Neural progenitor cell (in vitro differentiated cells): ENCODE results near the gene PHC3. TPM values are rescaled to one million over a fixed set of nuclear protein-coding genes. Genes with fewer than 3 reads are reported as not detected.

Experiments used
- DNase-seq: peaks from one replicate; pipeline ENCODE4 v3.0.0-alpha.2; 2016; ENCODE audit warnings: low spot score
- H2AFZ ChIP-seq: fragments of 200-600 bp; sonication (generic); replicated peaks from 2 replicates; pipeline ENCODE4 v1.6.1; 2016; ENCODE audit warnings: antibody characterized with exemption
- H3F3A ChIP-seq: fragments of 200-600 bp; sonication (generic); 2 replicates; pipeline ENCODE4 v1.6.1; 2016; ENCODE audit warnings: antibody characterized with exemption, low read depth
- H3K27ac ChIP-seq: fragments of 200-600 bp; sonication (generic); 2 replicates; pipeline ENCODE4 v1.5.1; 2016; ENCODE audit warnings: mild to moderate bottlenecking
- H3K27me3 ChIP-seq: fragments of 200-600 bp; sonication (generic); 2 replicates; pipeline ENCODE4 v1.6.1; 2016; ENCODE audit warnings: mild to moderate bottlenecking, moderate library complexity
- H3K36me3 ChIP-seq: fragments of 200-600 bp; sonication (generic); 2 replicates; pipeline ENCODE4 v1.5.1; 2016
- H3K4me1 ChIP-seq: fragments of 200-600 bp; sonication (generic); 2 replicates; pipeline ENCODE4 v1.6.1; 2016; ENCODE audit warnings: mixed run types
- H3K4me2 ChIP-seq: fragments of 200-600 bp; sonication (generic); 2 replicates; pipeline ENCODE4 v1.6.1; 2016
- H3K4me3 ChIP-seq: fragments of 200-600 bp; sonication (generic); 2 replicates; pipeline ENCODE4 v1.5.1; 2016
- H3K79me2 ChIP-seq: fragments of 200-600 bp; sonication (generic); 2 replicates; pipeline ENCODE4 v1.6.1; 2016; ENCODE audit warnings: low read depth
- H3K9ac ChIP-seq: fragments of 200-600 bp; sonication (generic); 2 replicates; pipeline ENCODE4 v1.6.1; 2016
- H3K9me3 ChIP-seq: fragments of 200-600 bp; sonication (generic); 2 replicates; pipeline ENCODE4 v1.5.1; 2016; ENCODE audit warnings: low read depth
- H4K20me1 ChIP-seq: fragments of 200-600 bp; sonication (generic); 2 replicates; pipeline ENCODE4 v1.6.1; 2016; ENCODE audit warnings: low read depth
- H3K27ac Mint-ChIP-seq: 3 replicates; pipeline ENCODE4 v1.8.0; 2021; ENCODE audit warnings: mixed read lengths
- H3K27me3 Mint-ChIP-seq: 2 replicates; pipeline ENCODE4 v1.8.0; 2022; ENCODE audit warnings: low read depth, mild to moderate bottlenecking, inconsistent platforms, moderate library complexity, mixed read lengths; ENCODE audit not compliant: insufficient read depth
- H3K36me3 Mint-ChIP-seq: 3 replicates; pipeline ENCODE4 v1.8.0; 2021; ENCODE audit warnings: mixed read lengths
- H3K4me1 Mint-ChIP-seq: 3 replicates; pipeline ENCODE4 v1.8.0; 2021; ENCODE audit warnings: mixed read lengths
- H3K4me3 Mint-ChIP-seq: 3 replicates; pipeline ENCODE4 v1.8.0; 2021; ENCODE audit warnings: mild to moderate bottlenecking, moderate library complexity, mixed read lengths
- H3K9me3 Mint-ChIP-seq: 3 replicates; pipeline ENCODE4 v1.8.0; 2020; ENCODE audit warnings: mixed read lengths
- CTCF ChIP-seq: fragments of 200-600 bp; sonication (generic); IDR thresholded peaks from 2 replicates; pipeline ENCODE4 v1.5.1; 2017; ENCODE audit warnings: antibody characterized with exemption, mild to moderate bottlenecking
- EZH2 ChIP-seq: fragments of 200-600 bp; sonication (generic); IDR thresholded peaks from 2 replicates; pipeline ENCODE4 v1.6.1; 2017; ENCODE audit warnings: antibody characterized with exemption, mild to moderate bottlenecking, moderate library complexity
- EZH2phosphoT487 ChIP-seq: fragments of 200-600 bp; sonication (generic); IDR thresholded peaks from 2 replicates; pipeline ENCODE4 v1.6.1; 2017; ENCODE audit warnings: antibody characterized with exemption
- total RNA-seq: library from RNA; depleted of rRNA; stranded (reverse); fragments of >200 nt; gene quantifications from 2 replicates; pipeline ENCODE4 v1.2.3, GENCODE V29; 2015; ENCODE audit warnings: low replicate concordance

The PHC3 gene
- total RNA-seq, 1 donor from 2014 or later = 27.3 TPM

GRCh38 chr3:170100944-170101343, 80.6 kb downstream of the PHC3 start:
- Histone ChIP-seq H2AFZ (no peak overlapping the region), H3K27me3 (no peaks in the 10 kb centered on the region), H3K4me2 (no peak overlapping the region), H3F3A (no peaks in the 10 kb centered on the region), H3K9ac (no peak overlapping the region), H3K36me3 (peaks cover 39% of the 10 kb centered on the region), H3K4me1 (no peaks in the 10 kb centered on the region), H4K20me1 (no peaks in the 10 kb centered on the region), H3K9me3 (no peaks in the 10 kb centered on the region), H3K79me2 (no peaks in the 10 kb centered on the region), H3K27ac (no peak overlapping the region), H3K4me3 (no peak overlapping the region)
- Mint-ChIP-seq H3K36me3 (peaks cover 15% of the 10 kb centered on the region), H3K4me1 (no peaks in the 10 kb centered on the region), H3K27me3 (no peaks in the 10 kb centered on the region), H3K27ac (no peak overlapping the region), H3K9me3 (no peaks in the 10 kb centered on the region), H3K4me3 (no peak overlapping the region)
- no peak for DNase-seq
- TF ChIP-seq CTCF (no peak), EZH2 (no peak), EZH2phosphoT487 (no peak)

DNA sequence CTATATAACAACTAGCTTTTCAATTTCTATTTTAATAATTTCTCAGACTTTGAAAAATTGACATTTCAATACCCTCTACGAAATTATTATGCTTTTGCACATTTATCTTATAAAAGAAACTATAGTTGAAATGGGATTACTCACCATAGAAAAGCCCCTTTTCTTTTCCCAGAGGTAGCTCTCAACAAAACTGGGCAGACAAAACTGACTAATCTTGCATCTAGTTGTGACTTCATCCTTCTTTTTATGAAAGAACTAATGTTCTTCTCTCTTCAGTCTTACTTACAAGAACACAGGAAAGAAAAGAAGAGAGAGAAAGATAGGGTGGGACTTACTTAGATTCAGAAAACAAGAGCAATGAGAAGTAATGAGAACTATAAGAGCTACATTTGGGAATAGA, 82.8 kb downstream of the PHC3 start:
- Mint-ChIP-seq H3K27ac (no peak overlapping the region), H3K27me3 (no peaks in the 10 kb centered on the region), H3K36me3 (peaks cover 17% of the 10 kb centered on the region), H3K4me3 (no peak overlapping the region), H3K4me1 (no peaks in the 10 kb centered on the region), H3K9me3 (no peaks in the 10 kb centered on the region)
- Histone ChIP-seq H3K4me2 (no peak overlapping the region), H3K9me3 (no peaks in the 10 kb centered on the region), H3K4me3 (no peak overlapping the region), H3K4me1 (no peaks in the 10 kb centered on the region), H2AFZ (no peak overlapping the region), H3K27ac (no peak overlapping the region), H3K27me3 (no peaks in the 10 kb centered on the region), H4K20me1 (no peaks in the 10 kb centered on the region), H3K36me3 (peaks cover 46% of the 10 kb centered on the region), H3K9ac (no peak overlapping the region), H3F3A (no peaks in the 10 kb centered on the region), H3K79me2 (no peaks in the 10 kb centered on the region)
- TF ChIP-seq EZH2phosphoT487 (no peak), EZH2 (no peak), CTCF (no peak)
- DNase-seq = no peak

DNA sequence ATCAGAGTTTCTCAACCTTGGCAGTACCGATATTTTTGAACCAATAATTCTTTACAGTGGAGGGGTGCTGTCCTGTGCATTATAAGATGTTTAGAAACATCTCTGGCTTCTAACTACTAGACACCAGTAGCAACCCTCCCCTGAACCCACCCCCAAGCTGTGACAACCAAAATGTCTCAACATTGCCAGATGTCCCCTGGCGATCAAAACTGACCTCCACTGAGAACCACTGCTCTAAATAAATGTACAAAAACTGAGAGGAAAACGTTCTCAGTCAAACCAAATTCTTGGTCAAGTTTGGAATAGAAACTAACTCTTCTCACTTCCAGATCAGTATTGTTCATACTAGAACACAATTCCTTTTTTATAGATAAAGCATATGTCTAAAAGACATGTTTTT, 85.2 kb downstream of the PHC3 start:
- Histone ChIP-seq H3K27me3 (no peaks in the 10 kb centered on the region), H3F3A (no peaks in the 10 kb centered on the region), H4K20me1 (no peaks in the 10 kb centered on the region), H2AFZ (no peak overlapping the region), H3K4me2 (no peak overlapping the region), H3K79me2 (no peaks in the 10 kb centered on the region), H3K4me1 (no peaks in the 10 kb centered on the region), H3K9me3 (no peaks in the 10 kb centered on the region), H3K9ac (no peak overlapping the region), H3K36me3 (peaks cover 34% of the 10 kb centered on the region), H3K4me3 (no peak overlapping the region), H3K27ac (no peak overlapping the region)
- H3K27me3 Mint-ChIP-seq = no peaks in the 10 kb centered on the region
- no peak overlapping the region for H3K27ac Mint-ChIP-seq
- no peak overlapping the region for H3K4me3 Mint-ChIP-seq
- no peaks in the 10 kb centered on the region for H3K4me1 Mint-ChIP-seq
- no peak for TF ChIP-seq CTCF
- no peak for TF ChIP-seq EZH2
- no peak for TF ChIP-seq EZH2phosphoT487
- no peak for DNase-seq
- peaks cover 11% of the 10 kb centered on the region for H3K36me3 Mint-ChIP-seq
- H3K9me3 Mint-ChIP-seq = no peaks in the 10 kb centered on the region

- Mint-ChIP-seq H3K27ac (no peak overlapping the region), H3K4me3 (no peak overlapping the region), H3K27me3 (no peaks in the 10 kb centered on the region), H3K4me1 (no peaks in the 10 kb centered on the region), H3K36me3 (peaks cover 13% of the 10 kb centered on the region), H3K9me3 (no peaks in the 10 kb centered on the region)
- no peaks in the 10 kb centered on the region for H3K4me1 ChIP-seq
- H3F3A ChIP-seq = no peaks in the 10 kb centered on the region
- TF ChIP-seq EZH2phosphoT487 (no peak), EZH2 (no peak), CTCF (no peak)
- H3K9me3 ChIP-seq = no peaks in the 10 kb centered on the region
- no peak overlapping the region for H3K27ac ChIP-seq
- H3K79me2 ChIP-seq = no peaks in the 10 kb centered on the region
- DNase-seq = no peak
- peaks cover 37% of the 10 kb centered on the region for H3K36me3 ChIP-seq
- H3K9ac ChIP-seq = no peak overlapping the region
- no peak overlapping the region for H3K4me2 ChIP-seq
- no peak overlapping the region for H3K4me3 ChIP-seq
- H2AFZ ChIP-seq = no peak overlapping the region
- no peaks in the 10 kb centered on the region for H3K27me3 ChIP-seq
- no peaks in the 10 kb centered on the region for H4K20me1 ChIP-seq
These were observed 85.8 kb downstream of the PHC3 start for GRCh38 chr3:170095771-170096170.
